HepG2 (cell line): ENCODE results near the gene HOXD4. TPM values are rescaled to one million over a fixed set of nuclear protein-coding genes. Genes with fewer than 3 reads are reported as not detected.
A peak's percentile ranks its signal among the peaks of the same experiment; 100 is the strongest.

ENCODE experiments used
- ADNP ChIP-seq: sonication (generic); formaldehyde crosslinking; IDR thresholded peaks from 2 replicates; pipeline ENCODE4 v1.4.0; 2020; ENCODE audit warnings: missing genetic modification reagents
- CAMTA2 ChIP-seq: sonication (generic); formaldehyde crosslinking; IDR thresholded peaks from 2 replicates; pipeline ENCODE4 v1.4.0; 2020; ENCODE audit warnings: mild to moderate bottlenecking, missing genetic modification reagents, borderline replicate concordance
- CTCF ChIP-seq: sonication (generic); formaldehyde crosslinking; IDR thresholded peaks from 2 replicates; pipeline ENCODE4 v1.5.0; 2020; ENCODE audit warnings: mild to moderate bottlenecking, missing genetic modification reagents, moderate library complexity
- DMAP1 ChIP-seq: IDR thresholded peaks from 2 replicates; pipeline ENCODE4 v1.6.1; 2016
- DNMT1 ChIP-seq: sonication (generic); formaldehyde crosslinking; IDR thresholded peaks from 2 replicates; pipeline ENCODE4 v1.5.1; 2020; ENCODE audit warnings: mild to moderate bottlenecking, missing genetic modification reagents
- DR1 ChIP-seq: sonication (generic); formaldehyde crosslinking; IDR thresholded peaks from 2 replicates; pipeline ENCODE4 v1.8.0; 2021; ENCODE audit warnings: mild to moderate bottlenecking, missing genetic modification reagents, inconsistent platforms
- FIP1L1 ChIP-seq: fragments of 200-400 bp; formaldehyde crosslinking; IDR thresholded peaks from 2 replicates; pipeline ENCODE4 v1.6.1; 2018; ENCODE audit warnings: low read depth, mild to moderate bottlenecking, low read length, moderate library complexity, borderline replicate concordance; ENCODE audit not compliant: insufficient read depth
- HCFC1 ChIP-seq: fragments of 150-350 bp; IDR thresholded peaks from 2 replicates; pipeline ENCODE4 v1.6.1; 2014; ENCODE audit warnings: low read depth, low read length
- HNRNPL ChIP-seq: fragments of 200-400 bp; formaldehyde crosslinking; IDR thresholded peaks from 2 replicates; pipeline ENCODE4 v1.6.1; 2017; ENCODE audit warnings: mild to moderate bottlenecking, low read depth, low read length
- IKZF5 ChIP-seq: IDR thresholded peaks from 2 replicates; pipeline ENCODE4 v1.6.1; 2018; ENCODE audit warnings: missing genetic modification reagents, mild to moderate bottlenecking, missing compliant biosample characterization
- MED13 ChIP-seq: sonication (generic); formaldehyde crosslinking; IDR thresholded peaks from 2 replicates; pipeline ENCODE4 v1.5.0; 2020; ENCODE audit warnings: missing genetic modification reagents
- NBN ChIP-seq: fragments of 450-650 bp; conservative IDR thresholded peaks from 2 replicates; pipeline ENCODE4 v1.6.1; 2017
- NR2F2 ChIP-seq: IDR thresholded peaks from 2 replicates; pipeline ENCODE4 v1.6.1; 2012; ENCODE audit warnings: low read depth, inconsistent platforms, borderline replicate concordance
- ZNF142 ChIP-seq: sonication (generic); formaldehyde crosslinking; IDR thresholded peaks from 2 replicates; pipeline ENCODE4 v1.4.0; 2020; ENCODE audit warnings: missing genetic modification reagents
- ZNF343 ChIP-seq: sonication (generic); formaldehyde crosslinking; IDR thresholded peaks from 2 replicates; pipeline ENCODE4 v1.4.0; 2020; ENCODE audit warnings: mild to moderate bottlenecking, missing genetic modification reagents
- ZNF362 ChIP-seq: sonication (generic); formaldehyde crosslinking; IDR thresholded peaks from 2 replicates; pipeline ENCODE4 v1.4.0; 2020; ENCODE audit warnings: missing genetic modification reagents, mild to moderate bottlenecking, borderline replicate concordance
- ZNF841 ChIP-seq: sonication (generic); formaldehyde crosslinking; IDR thresholded peaks from 2 replicates; pipeline ENCODE4 v1.8.1; 2023; ENCODE audit warnings: missing genetic modification reagents, borderline replicate concordance
- polyA plus RNA-seq, 8 experiments: library from polyadenylated mRNA; depleted of rRNA in 3 of 8; stranded (reverse) in 7 of 8; unstranded in 1 of 8; fragments of >200 nt; fragmentation: Illumina TruSeq in 4 of 8; extraction: Trizol in 4 of 8; gene quantifications; 2 replicates each; pipeline versions ENCODE4 v1.2.1 to v1.2.3, GENCODE V29; 2011 to 2016; ENCODE audit warnings: low read depth in 4 of 8, missing spikeins in 1 of 8, mixed read lengths in 1 of 8; ENCODE audit not compliant: insufficient read depth in 1 of 8
- total RNA-seq, 5 experiments: library from RNA; depleted of rRNA; stranded (reverse); fragments of >200 nt; fragmentation: Illumina TruSeq; extraction: Trizol; gene quantifications; 2 replicates each; pipeline ENCODE4 v1.2.3, GENCODE V29; 2016; ENCODE audit warnings: low read depth in 1 of 5
- TF ChIP-seq, protein P1 (sequence below): sonication (generic); formaldehyde crosslinking; IDR thresholded peaks from 2 replicates; pipeline ENCODE4 v1.4.0; 2020; ENCODE audit warnings: missing genetic modification reagents

HOXD4 gene
- total and polyA plus RNA-seq, 2 of the 13 experiments (the other 11 are each of a cell fraction or from before 2014, with no cell fraction given): not detected

- TF ChIP-seq FIP1L1: no peak
- peak; percentile 41; the same call in 1 of the 2 replicates for TF ChIP-seq NR2F2
- TF ChIP-seq HCFC1: no peak
- no peak for TF ChIP-seq ADNP (CRISPR knock-in tag)
- no peak for TF ChIP-seq DR1
- TF ChIP-seq HNRNPL: no peak
- TF ChIP-seq ZNF841 (CRISPR knock-in tag): no peak
- no peak for TF ChIP-seq CAMTA2 (CRISPR knock-in tag)
- no peak for TF ChIP-seq NBN
- no peak for TF ChIP-seq CTCF (CRISPR knock-in tag)
- TF ChIP-seq MED13 (CRISPR knock-in tag): peak; percentile 75
- TF ChIP-seq ZNF362 (CRISPR knock-in tag): no peak
- TF ChIP-seq, protein P1, sequence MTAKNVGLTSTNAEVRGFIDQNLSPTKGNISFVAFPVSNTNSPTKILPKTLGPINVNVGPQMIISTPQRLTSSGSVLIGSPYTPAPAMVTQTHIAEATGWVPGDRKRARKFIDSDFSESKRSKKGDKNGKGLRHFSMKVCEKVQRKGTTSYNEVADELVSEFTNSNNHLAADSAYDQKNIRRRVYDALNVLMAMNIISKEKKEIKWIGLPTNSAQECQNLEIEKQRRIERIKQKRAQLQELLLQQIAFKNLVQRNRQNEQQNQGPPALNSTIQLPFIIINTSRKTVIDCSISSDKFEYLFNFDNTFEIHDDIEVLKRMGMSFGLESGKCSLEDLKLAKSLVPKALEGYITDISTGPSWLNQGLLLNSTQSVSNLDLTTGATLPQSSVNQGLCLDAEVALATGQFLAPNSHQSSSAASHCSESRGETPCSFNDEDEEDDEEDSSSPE: no peak
- no peak for TF ChIP-seq ZNF343 (CRISPR knock-in tag)
- no peak; the same call in 1 of the 2 replicates for TF ChIP-seq IKZF5 (CRISPR knock-in tag)
- TF ChIP-seq ZNF142 (CRISPR knock-in tag): no peak; the same call in 1 of the 2 replicates
- TF ChIP-seq DNMT1: no peak
- no peak for TF ChIP-seq DMAP1 (CRISPR knock-in tag)
Measured at GRCh38 chr2:176187200-176187898, 36.0 kb downstream of the HOXD4 start (continued).
